Measurements from ENCODE around the gene GLT8D2.

Gene GLT8D2

DNA sequence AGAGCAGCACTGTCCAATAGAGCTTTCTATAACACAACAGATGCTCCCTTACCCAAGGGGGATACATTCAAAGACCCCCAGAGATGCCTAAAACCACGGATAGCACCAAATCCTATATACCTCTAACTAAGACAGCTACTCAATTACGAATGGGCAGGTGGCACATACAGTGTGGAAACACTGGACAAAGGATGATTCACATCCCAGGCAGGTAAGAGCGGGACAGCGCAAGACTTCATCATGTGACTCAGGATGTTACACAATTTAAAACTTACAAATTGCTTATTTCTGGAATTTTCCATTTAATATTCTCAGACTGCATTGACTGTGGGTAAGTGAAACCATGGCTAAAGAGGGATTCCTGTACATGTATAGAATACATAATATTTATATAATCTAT is 8.8 kb upstream of the GLT8D2 start:
- no peak overlapping the region for H3K4ac ChIP-seq (ENCODE audit: low read depth in 1 of 2, low read length in 2 of 2)
- no peak overlapping the region for H3K14ac ChIP-seq (ENCODE audit: low read length in 2 of 2)
- no peak overlapping the region for H3K4me2 ChIP-seq (ENCODE audit: low read length, poor library complexity, severe bottlenecking)
- no peak overlapping the region for H2BK120ac ChIP-seq (ENCODE audit: low read depth, low read length)
- H2AFZ ChIP-seq (ENCODE audit: low read depth, low read length), result no peak overlapping the region
- no peak overlapping the region for H3K4me3 ChIP-seq (ENCODE audit: insufficient read depth in 1 of 2, low read depth in 1 of 2, low read length in 2 of 2)
- no peaks in the 10 kb centered on the region for H3K36me3 ChIP-seq (ENCODE audit: control insufficient read depth in 1 of 2, insufficient read depth in 2 of 2, low read depth in 1 of 2, low read length in 2 of 2)
- H3K27ac ChIP-seq (ENCODE audit: low read length, poor library complexity, severe bottlenecking), result no peak overlapping the region
- no peak overlapping the region for H3K18ac ChIP-seq (ENCODE audit: low read depth in 1 of 2, low read length in 2 of 2)
- peaks cover 0 to 22% of the 10 kb centered on the region in 2 experiments for H3K27me3 ChIP-seq (ENCODE audit: control insufficient read depth in 1 of 2, insufficient read depth in 1 of 2, low read length in 2 of 2)
- H3K79me1 ChIP-seq (replicated peaks; ENCODE audit: low read length, poor library complexity, severe bottlenecking), result no peaks in the 10 kb centered on the region
- no peak overlapping the region for H4K91ac ChIP-seq (ENCODE audit: low read length)
- WGBS, result 88% methylated on average over 4 of the region's 4 CpGs
- H4K8ac ChIP-seq (ENCODE audit: low read length), result no peak overlapping the region
- no peaks in the 10 kb centered on the region for H3K9me3 ChIP-seq (ENCODE audit: control insufficient read depth, low read length)
- no peak overlapping the region for H2BK5ac ChIP-seq (ENCODE audit: low read depth, low read length, poor library complexity, severe bottlenecking)
- no peak overlapping the region for H3K23ac ChIP-seq (ENCODE audit: low read length in 2 of 2)
- no peak overlapping the region for H2AK5ac ChIP-seq (ENCODE audit: low read length, severe bottlenecking)
- peaks cover 1% of the 10 kb centered on the region for H3K4me1 ChIP-seq (ENCODE audit: control insufficient read depth, insufficient read depth, low read depth, low read length)
- no peak overlapping the region for H3K9ac ChIP-seq (ENCODE audit: low read length)
- no peak for DNase-seq
- H2BK15ac ChIP-seq (ENCODE audit: low read depth, poor library complexity, severe bottlenecking), result no peak overlapping the region
- no peak overlapping the region for H2BK12ac ChIP-seq (ENCODE audit: low read length in 2 of 2)

DNA sequence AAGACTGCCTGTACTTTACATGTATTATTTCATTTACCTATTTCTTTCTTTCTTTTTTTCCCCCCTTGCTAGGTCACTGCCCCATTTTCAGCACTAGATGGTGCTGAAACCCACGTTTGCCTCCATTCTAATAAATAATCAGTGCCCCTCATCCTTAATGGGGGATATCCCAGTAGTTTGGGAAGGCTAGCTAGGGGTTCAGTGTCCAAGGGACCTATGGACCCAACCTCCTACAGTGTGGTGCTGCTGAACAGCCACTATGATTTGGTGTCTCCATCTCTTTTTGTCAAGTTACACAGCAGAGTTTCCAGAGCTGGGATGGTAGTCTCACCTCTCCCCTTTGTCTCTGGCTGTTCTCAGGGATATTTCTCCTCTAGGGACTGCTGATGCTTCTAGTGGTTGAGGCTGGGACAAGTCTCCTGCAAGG is 7.8 kb upstream of the GLT8D2 start:
- peak; percentile 46 for DNase-seq
- Histone ChIP-seq H2BK5ac (ENCODE audit: low read depth, low read length, poor library complexity, severe bottlenecking) (no peak overlapping the region), H3K4me2 (ENCODE audit: low read length, poor library complexity, severe bottlenecking) (no peak overlapping the region), H3K4me1 (ENCODE audit: control insufficient read depth, insufficient read depth, low read depth, low read length) (no peaks in the 10 kb centered on the region), H3K27me3 (ENCODE audit: control insufficient read depth in 1 of 2, insufficient read depth in 1 of 2, low read length in 2 of 2) (peaks cover 0 to 22% of the 10 kb centered on the region in 2 experiments), H2BK15ac (ENCODE audit: low read depth, poor library complexity, severe bottlenecking) (no peak overlapping the region), H2BK12ac (ENCODE audit: low read length in 2 of 2) (no peak overlapping the region), H3K79me1 (replicated peaks; ENCODE audit: low read length, poor library complexity, severe bottlenecking) (no peaks in the 10 kb centered on the region), H3K27ac (ENCODE audit: low read length, poor library complexity, severe bottlenecking) (no peak overlapping the region), H2AK5ac (ENCODE audit: low read length, severe bottlenecking) (no peak overlapping the region), H3K9me3 (ENCODE audit: control insufficient read depth, low read length) (no peaks in the 10 kb centered on the region), H4K91ac (ENCODE audit: low read length) (no peak overlapping the region), H3K4ac (ENCODE audit: low read depth in 1 of 2, low read length in 2 of 2) (no peak overlapping the region), H3K18ac (ENCODE audit: low read depth in 1 of 2, low read length in 2 of 2) (no peak overlapping the region), H3K36me3 (ENCODE audit: control insufficient read depth in 1 of 2, insufficient read depth in 2 of 2, low read depth in 1 of 2, low read length in 2 of 2) (no peaks in the 10 kb centered on the region), H3K4me3 (ENCODE audit: insufficient read depth in 1 of 2, low read depth in 1 of 2, low read length in 2 of 2) (no peak overlapping the region), H3K23ac (ENCODE audit: low read length in 2 of 2) (no peak overlapping the region), H3K14ac (ENCODE audit: low read length in 2 of 2) (no peak overlapping the region), H3K9ac (ENCODE audit: low read length) (no peak overlapping the region), H4K8ac (ENCODE audit: low read length) (no peak overlapping the region), H2BK120ac (ENCODE audit: low read depth, low read length) (no peak overlapping the region), H2AFZ (ENCODE audit: low read depth, low read length) (no peak overlapping the region)
- WGBS, result 0% methylated on average over 1 of the region's 1 CpG

DNA sequence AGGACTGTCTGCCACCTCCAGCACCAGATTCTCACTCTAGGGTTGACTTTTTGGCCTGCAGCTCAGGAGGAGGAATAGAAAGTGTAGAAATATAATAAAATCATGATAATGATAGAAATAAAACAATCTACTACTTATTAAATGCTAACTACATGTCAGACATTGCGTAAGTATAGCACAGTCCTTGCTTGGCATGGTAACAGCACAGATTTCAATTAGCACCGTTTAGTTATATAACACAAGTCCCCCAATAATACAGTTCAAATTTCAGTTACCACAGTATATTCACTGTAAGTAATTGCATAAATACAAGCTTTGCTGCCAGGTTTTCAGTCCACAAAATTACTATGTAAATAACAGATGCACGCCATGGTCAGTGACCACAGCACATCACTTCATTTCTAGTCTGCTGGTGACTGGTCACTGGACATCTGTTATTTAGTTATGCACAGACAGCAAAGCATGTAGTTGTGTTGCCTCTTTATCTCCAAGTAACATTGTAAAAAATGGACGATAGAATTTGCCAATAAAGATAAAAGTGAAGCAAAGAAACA is 6.5 kb upstream of the GLT8D2 start:
- no peak overlapping the region for H3K4me3 ChIP-seq (ENCODE audit: insufficient read depth in 1 of 2, low read depth in 1 of 2, low read length in 2 of 2)
- no peaks in the 10 kb centered on the region for H3K4me1 ChIP-seq (ENCODE audit: control insufficient read depth, insufficient read depth, low read depth, low read length)
- no peak overlapping the region for H4K8ac ChIP-seq (ENCODE audit: low read length)
- no peak overlapping the region for H3K14ac ChIP-seq (ENCODE audit: low read length in 2 of 2)
- DNase-seq, result no peak
- 96% methylated on average over 4 of the region's 4 CpGs for WGBS
- no peak overlapping the region for H3K27ac ChIP-seq (ENCODE audit: low read length, poor library complexity, severe bottlenecking)
- no peak overlapping the region for H3K18ac ChIP-seq (ENCODE audit: low read depth in 1 of 2, low read length in 2 of 2)
- H3K9me3 ChIP-seq (ENCODE audit: control insufficient read depth, low read length), result no peaks in the 10 kb centered on the region
- H3K9ac ChIP-seq (ENCODE audit: low read length), result peak overlapping the region; percentile 11
- no peak overlapping the region for H3K23ac ChIP-seq (ENCODE audit: low read length in 2 of 2)
- H2BK15ac ChIP-seq (ENCODE audit: low read depth, poor library complexity, severe bottlenecking), result no peak overlapping the region
- H2AK5ac ChIP-seq (ENCODE audit: low read length, severe bottlenecking), result no peak overlapping the region
- no peak overlapping the region for H2AFZ ChIP-seq (ENCODE audit: low read depth, low read length)
- no peak overlapping the region for H2BK12ac ChIP-seq (ENCODE audit: low read length in 2 of 2)
- H2BK5ac ChIP-seq (ENCODE audit: low read depth, low read length, poor library complexity, severe bottlenecking), result no peak overlapping the region
- H3K27me3 ChIP-seq (ENCODE audit: control insufficient read depth in 1 of 2, insufficient read depth in 1 of 2, low read length in 2 of 2), result peaks cover 0 to 22% of the 10 kb centered on the region in 2 experiments
- H3K4ac ChIP-seq (ENCODE audit: low read depth in 1 of 2, low read length in 2 of 2), result no peak overlapping the region
- H4K91ac ChIP-seq (ENCODE audit: low read length), result no peak overlapping the region
- H3K4me2 ChIP-seq (ENCODE audit: low read length, poor library complexity, severe bottlenecking), result no peak overlapping the region
- no peaks in the 10 kb centered on the region for H3K79me1 ChIP-seq (replicated peaks; ENCODE audit: low read length, poor library complexity, severe bottlenecking)
- no peak overlapping the region for H2BK120ac ChIP-seq (ENCODE audit: low read depth, low read length)
- H3K36me3 ChIP-seq (ENCODE audit: control insufficient read depth in 1 of 2, insufficient read depth in 2 of 2, low read depth in 1 of 2, low read length in 2 of 2), result no peaks in the 10 kb centered on the region

DNA sequence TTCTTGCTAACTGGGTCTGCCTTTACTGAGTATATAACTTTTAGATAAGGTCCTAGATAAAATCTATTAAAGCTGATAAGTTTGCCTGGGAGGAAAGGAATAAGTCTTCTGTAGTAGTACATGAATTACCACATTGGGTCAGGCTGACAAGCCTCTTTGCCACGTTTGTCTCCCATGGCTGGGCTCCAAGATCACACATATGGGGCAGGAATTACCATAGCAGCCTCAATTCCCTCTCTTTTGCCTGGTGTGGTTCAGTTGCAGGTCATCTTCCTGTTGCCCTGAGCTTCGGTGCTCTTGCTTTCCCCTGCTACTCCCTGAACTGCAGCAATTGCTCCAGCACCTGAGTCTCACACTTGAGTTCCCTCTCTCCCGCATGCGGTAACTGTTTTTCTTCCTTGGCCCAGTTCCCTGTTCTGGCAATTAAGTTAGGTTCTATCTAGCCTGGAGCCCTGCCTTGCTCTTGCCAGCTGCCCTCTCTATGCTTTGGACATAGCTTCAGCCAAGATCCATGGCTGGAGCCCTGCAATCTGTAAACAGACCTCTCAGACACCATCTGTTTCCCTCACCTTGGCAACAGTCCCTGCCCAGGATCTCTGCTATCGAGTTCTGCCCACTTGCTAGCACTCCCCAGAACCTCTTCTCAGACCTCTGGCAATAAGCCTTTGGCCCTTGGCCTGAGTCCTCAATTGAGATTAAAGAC is 5.8 kb upstream of the GLT8D2 start:
- Histone ChIP-seq H3K27ac (ENCODE audit: low read length, poor library complexity, severe bottlenecking) (no peak overlapping the region), H3K23ac (ENCODE audit: low read length in 2 of 2) (no peak overlapping the region), H4K91ac (ENCODE audit: low read length) (no peak overlapping the region), H2BK12ac (ENCODE audit: low read length in 2 of 2) (no peak overlapping the region), H2AFZ (ENCODE audit: low read depth, low read length) (no peak overlapping the region), H3K4me3 (ENCODE audit: insufficient read depth in 1 of 2, low read depth in 1 of 2, low read length in 2 of 2) (peak overlapping the region in 1 of 2 experiments; percentile 6), H4K8ac (ENCODE audit: low read length) (no peak overlapping the region), H3K18ac (ENCODE audit: low read depth in 1 of 2, low read length in 2 of 2) (no peak overlapping the region), H3K36me3 (ENCODE audit: control insufficient read depth in 1 of 2, insufficient read depth in 2 of 2, low read depth in 1 of 2, low read length in 2 of 2) (no peaks in the 10 kb centered on the region), H3K27me3 (ENCODE audit: control insufficient read depth in 1 of 2, insufficient read depth in 1 of 2, low read length in 2 of 2) (peaks cover 0 to 20% of the 10 kb centered on the region in 2 experiments), H2BK5ac (ENCODE audit: low read depth, low read length, poor library complexity, severe bottlenecking) (no peak overlapping the region), H2BK15ac (ENCODE audit: low read depth, poor library complexity, severe bottlenecking) (no peak overlapping the region), H3K4ac (ENCODE audit: low read depth in 1 of 2, low read length in 2 of 2) (no peak overlapping the region), H3K4me1 (ENCODE audit: control insufficient read depth, insufficient read depth, low read depth, low read length) (no peaks in the 10 kb centered on the region), H2AK5ac (ENCODE audit: low read length, severe bottlenecking) (no peak overlapping the region), H3K9me3 (ENCODE audit: control insufficient read depth, low read length) (no peaks in the 10 kb centered on the region), H3K9ac (ENCODE audit: low read length) (peak overlapping the region; percentile 11), H3K79me1 (replicated peaks; ENCODE audit: low read length, poor library complexity, severe bottlenecking) (no peaks in the 10 kb centered on the region), H3K4me2 (ENCODE audit: low read length, poor library complexity, severe bottlenecking) (no peak overlapping the region), H3K14ac (ENCODE audit: low read length in 2 of 2) (no peak overlapping the region), H2BK120ac (ENCODE audit: low read depth, low read length) (no peak overlapping the region)
- WGBS, result 72% methylated on average over 5 of the region's 5 CpGs
- DNase-seq, result no peak
